GM12865 (cell line): Measurements from ENCODE around the gene EEFSEC.

Source experiments
- DNase-seq: peaks from one replicate; pipeline ENCODE4 v3.0.0; 2010; ENCODE audit warnings: low read depth
- H3K4me3 ChIP-seq: 2 replicates; pipeline ENCODE4 v1.5.1; 2011; ENCODE audit warnings: mild to moderate bottlenecking, low read depth, low read length, control low read depth
- TF ChIP-seq, protein P1 (sequence below): IDR thresholded peaks from 2 replicates; pipeline ENCODE4 v1.5.1; 2011; ENCODE audit warnings: low read length, control low read depth, low read depth, inconsistent platforms; ENCODE audit not compliant: insufficient read depth; ENCODE audit errors: missing control alignments

Gene EEFSEC

DNA sequence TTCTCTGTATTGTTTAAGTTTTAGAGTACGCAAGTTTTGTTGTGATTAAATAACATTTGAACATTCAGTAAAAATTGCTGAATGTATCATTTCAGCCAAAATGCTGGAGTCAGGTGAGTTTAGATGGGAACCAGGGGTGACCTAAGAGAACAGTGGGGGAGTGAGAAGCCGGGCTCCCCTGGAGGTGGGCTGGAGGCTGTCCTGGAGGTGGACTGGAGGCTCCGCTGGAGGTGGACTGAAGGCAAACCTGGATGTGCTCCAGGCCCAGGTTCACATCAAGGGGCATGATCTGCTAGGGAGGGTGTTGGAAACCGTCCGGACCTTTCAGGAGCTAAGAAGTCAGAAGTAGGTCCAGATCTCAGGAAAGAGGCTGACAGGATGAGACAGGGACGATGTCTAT lies 289.7 kb downstream of the EEFSEC start:
- no peak for DNase-seq
- no peak overlapping the region for H3K4me3 ChIP-seq
- TF ChIP-seq, protein P1, sequence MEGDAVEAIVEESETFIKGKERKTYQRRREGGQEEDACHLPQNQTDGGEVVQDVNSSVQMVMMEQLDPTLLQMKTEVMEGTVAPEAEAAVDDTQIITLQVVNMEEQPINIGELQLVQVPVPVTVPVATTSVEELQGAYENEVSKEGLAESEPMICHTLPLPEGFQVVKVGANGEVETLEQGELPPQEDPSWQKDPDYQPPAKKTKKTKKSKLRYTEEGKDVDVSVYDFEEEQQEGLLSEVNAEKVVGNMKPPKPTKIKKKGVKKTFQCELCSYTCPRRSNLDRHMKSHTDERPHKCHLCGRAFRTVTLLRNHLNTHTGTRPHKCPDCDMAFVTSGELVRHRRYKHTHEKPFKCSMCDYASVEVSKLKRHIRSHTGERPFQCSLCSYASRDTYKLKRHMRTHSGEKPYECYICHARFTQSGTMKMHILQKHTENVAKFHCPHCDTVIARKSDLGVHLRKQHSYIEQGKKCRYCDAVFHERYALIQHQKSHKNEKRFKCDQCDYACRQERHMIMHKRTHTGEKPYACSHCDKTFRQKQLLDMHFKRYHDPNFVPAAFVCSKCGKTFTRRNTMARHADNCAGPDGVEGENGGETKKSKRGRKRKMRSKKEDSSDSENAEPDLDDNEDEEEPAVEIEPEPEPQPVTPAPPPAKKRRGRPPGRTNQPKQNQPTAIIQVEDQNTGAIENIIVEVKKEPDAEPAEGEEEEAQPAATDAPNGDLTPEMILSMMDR, result no peak

DNA sequence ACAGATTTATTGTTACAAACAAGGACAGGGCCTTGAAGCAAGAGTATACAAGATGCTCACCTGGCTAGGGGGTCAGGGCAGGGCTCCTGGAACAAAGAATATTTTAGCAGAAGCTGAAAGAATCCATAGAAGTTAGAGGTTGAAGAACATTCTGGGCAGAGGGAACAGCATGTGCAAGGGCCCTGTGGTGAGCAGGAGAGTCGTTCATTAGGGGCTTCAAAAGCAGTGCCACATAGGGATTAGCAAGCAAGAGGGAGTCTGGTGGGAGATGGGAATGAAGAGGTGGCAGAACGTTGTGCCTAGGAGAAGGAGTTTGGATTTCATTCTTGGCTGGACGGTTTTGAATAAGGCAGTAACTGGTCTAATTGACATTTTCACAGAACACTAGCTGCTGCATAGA lies 290.5 kb downstream of the EEFSEC start:
- TF ChIP-seq, protein P1, result no peak
- no peak overlapping the region for H3K4me3 ChIP-seq
- no peak for DNase-seq

DNA sequence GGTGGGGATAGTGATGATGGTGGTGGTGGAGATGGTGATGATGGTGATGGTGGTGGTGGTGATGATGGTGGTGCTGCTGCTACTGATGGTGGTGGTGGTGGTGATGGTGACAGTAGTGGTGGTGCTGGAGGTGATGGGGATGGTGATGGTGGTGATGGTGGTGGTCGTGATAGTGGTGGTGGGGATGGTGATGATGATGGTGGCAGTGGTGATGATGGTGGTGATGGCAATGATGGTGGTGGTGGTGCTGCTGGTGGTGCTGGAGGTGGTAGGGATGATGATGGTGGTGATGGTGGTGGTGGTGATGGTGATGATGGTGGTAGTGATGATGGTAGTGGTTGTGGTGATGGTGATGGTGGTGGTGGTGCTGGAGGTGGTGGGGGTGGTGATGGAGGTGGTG lies 292.1 kb downstream of the EEFSEC start:
- no peak overlapping the region for H3K4me3 ChIP-seq
- TF ChIP-seq, protein P1, result no peak
- no peak for DNase-seq

DNA sequence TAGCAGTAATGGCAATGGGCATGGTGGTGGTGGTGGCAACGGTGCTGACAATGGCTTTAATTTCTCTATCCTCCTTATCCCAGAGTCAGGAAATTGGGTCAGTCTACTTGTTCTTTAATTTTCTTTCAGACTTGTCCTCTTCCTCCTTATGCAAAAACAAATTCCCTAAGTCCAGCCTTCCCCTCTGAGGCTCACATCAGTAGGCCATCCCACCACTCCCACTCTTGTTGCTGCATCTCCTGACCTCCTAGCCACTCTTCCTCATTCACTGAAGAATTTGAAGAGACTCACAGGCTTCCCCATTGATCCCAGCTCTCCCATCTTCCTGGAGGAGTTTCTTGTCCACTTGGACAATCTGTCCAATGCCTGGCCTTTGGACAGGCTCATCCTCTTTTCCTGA lies 293.5 kb downstream of the EEFSEC start:
- DNase-seq, result no peak
- TF ChIP-seq, protein P1, result no peak
- H3K4me3 ChIP-seq, result no peak overlapping the region

DNA sequence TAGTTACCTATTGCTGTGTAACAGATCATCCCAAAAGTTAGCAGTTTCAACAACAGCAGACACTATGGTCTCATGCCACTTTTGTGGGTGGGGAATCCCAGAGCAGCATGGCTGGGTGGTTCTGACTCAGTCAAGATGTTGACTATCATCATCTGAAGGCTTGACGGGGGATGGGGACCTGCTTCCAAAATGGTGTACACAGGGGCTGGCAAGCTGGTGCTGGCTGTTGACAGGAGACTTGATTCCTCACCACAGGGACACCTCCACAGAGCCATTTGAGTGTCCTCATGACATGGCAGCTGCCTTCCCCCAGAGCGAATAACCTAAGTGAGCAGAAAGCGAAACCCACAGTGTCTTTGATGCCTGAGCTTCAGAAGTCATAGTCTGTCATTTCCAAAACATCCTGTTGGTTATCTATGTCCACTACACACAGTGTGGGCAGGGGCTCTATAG lies 294.3 kb downstream of the EEFSEC start:
- DNase-seq, result peak; percentile 87
- TF ChIP-seq, protein P1, result no peak
- H3K4me3 ChIP-seq, result no peak overlapping the region

DNA sequence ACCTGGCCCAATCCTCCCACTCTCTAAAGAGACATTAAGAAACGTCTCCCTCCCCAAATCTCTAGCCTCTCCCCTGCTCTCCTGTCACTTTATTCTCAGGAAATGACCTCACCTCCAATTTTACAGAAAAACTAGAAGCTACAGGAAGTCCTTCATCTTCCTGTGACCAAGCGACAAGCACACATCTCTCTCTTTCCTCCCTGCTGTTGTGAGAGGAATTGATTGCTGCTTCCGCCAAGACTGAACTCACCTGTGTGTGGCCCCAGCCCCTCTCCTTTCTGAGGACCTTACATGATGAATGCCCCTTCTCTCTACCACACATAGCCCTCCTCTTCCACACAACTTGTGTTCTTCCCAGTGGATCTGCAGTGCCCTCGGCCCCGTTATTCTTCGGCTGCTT lies 295.2 kb downstream of the EEFSEC start:
- TF ChIP-seq, protein P1, result no peak
- H3K4me3 ChIP-seq, result no peak overlapping the region

DNA sequence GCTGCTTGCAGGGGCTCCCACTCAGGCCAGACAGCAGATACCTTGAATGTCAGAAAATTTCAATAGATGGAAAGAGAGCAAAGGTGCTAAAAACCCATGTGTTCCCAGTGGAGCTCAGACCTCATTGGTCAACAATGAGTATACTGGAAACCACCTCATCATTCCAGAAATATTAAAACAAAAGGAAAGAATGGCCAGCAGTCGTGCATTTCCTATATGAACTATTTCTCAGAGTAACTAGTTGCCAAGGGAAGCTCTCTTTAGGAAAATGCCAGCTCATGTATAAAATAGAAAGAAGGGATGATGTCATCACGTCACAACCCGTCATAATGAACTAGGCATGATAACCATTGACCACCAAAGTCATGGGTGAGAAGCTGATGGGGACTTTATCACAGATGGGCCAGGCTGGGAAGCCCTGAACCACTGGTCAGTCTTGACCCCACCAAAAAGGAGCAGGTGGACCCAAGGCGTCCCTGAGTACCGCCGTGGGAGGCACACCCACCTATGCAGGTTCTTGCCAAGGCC lies 295.9 kb downstream of the EEFSEC start:
- H3K4me3 ChIP-seq, result no peak overlapping the region
- DNase-seq, result no peak
- TF ChIP-seq, protein P1, result no peak

More for the DNA sequence above, 295.2 kb downstream of the EEFSEC start:
- DNase-seq, result peak; percentile 61
